ENCODE measurements around the gene UTS2R. TPM values are rescaled to one million over a fixed set of nuclear protein-coding genes. Genes with fewer than 3 reads are reported as not detected.
A peak's percentile ranks its signal among the peaks of the same experiment; 100 is the strongest.

UTS2R gene
- polyA plus RNA-seq, 4 donors, result 0.06 TPM; not detected in 3

DNA sequence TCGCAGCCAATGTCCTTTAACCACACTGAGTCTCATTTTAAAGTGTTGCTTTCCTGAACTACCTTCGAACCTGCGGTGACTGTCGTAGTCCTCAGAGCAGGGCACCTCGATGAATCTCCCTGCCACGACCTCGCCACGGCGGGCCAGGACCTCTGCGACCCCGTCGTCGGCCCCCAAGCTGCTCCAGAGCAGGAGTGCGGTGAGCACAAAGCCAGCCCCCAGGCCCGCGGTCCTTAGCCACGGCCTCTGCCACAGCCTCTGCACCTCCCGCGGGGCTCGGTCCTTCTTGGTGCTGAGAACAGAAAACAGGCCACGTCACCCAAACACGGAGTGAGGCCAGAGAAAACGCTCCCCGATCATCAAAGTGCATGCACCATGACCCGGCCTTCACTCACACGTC lies 43.8 kb downstream of the UTS2R start:
- FAIRE-seq (no peak), DNase-seq (no peak)
- H3K27ac ChIP-seq (ENCODE audit: low read depth in 1 of 3, low read length in 2 of 3), result no peak overlapping the region
- H3K4me1 ChIP-seq (ENCODE audit: control insufficient read depth in 3 of 3, insufficient read depth in 2 of 3, low read depth in 1 of 3, low read length in 2 of 3), result peaks cover 0 to 7% (median 0%) of the 10 kb centered on the region in 3 donors
- no peaks in the 10 kb centered on the region for H3K9me3 ChIP-seq (ENCODE audit: control insufficient read depth in 2 of 2, insufficient read depth in 1 of 2, low read depth in 1 of 2, low read length in 1 of 2)
- H3K27me3 ChIP-seq (ENCODE audit: control insufficient read depth in 3 of 3, insufficient read depth in 3 of 3, low read length in 3 of 3), result no peaks in the 10 kb centered on the region
- peaks cover 0 to 38% (median 2%) of the 10 kb centered on the region in 3 donors for H3K36me3 ChIP-seq (ENCODE audit: control insufficient read depth in 3 of 3, insufficient read depth in 2 of 3, low read depth in 1 of 3, low read length in 3 of 3)
- 89 to 94% (median 94%) methylated on average over 23 to 26 of the region's 26 CpGs for WGBS, 3 donors
- no peak overlapping the region for H3K4me3 ChIP-seq (ENCODE audit: low read depth in 1 of 3, low read length in 3 of 3)

- 90 to 96% (median 96%) methylated on average over 9 of the region's 9 CpGs for WGBS, 3 donors
- no peak for FAIRE-seq
These were observed 44.2 kb downstream of the UTS2R start for GRCh38 chr17:82415786-82416185.

GRCh38 chr17:82416264-82416663 lies 44.7 kb downstream of the UTS2R start:
- Histone ChIP-seq H3K27ac (ENCODE audit: low read depth in 1 of 3, low read length in 2 of 3) (no peak overlapping the region), H3K4me1 (ENCODE audit: control insufficient read depth in 3 of 3, insufficient read depth in 2 of 3, low read depth in 1 of 3, low read length in 2 of 3) (peaks cover 0 to 7% (median 0%) of the 10 kb centered on the region in 3 donors), H3K9me3 (ENCODE audit: control insufficient read depth in 2 of 2, insufficient read depth in 1 of 2, low read depth in 1 of 2, low read length in 1 of 2) (no peaks in the 10 kb centered on the region), H3K27me3 (ENCODE audit: control insufficient read depth in 3 of 3, insufficient read depth in 3 of 3, low read length in 3 of 3) (no peaks in the 10 kb centered on the region), H3K36me3 (ENCODE audit: control insufficient read depth in 3 of 3, insufficient read depth in 2 of 3, low read depth in 1 of 3, low read length in 3 of 3) (peaks cover 0 to 44% (median 1%) of the 10 kb centered on the region in 3 donors), H3K4me3 (ENCODE audit: low read depth in 1 of 3, low read length in 3 of 3) (no peak overlapping the region)
- DNase-seq, result no peak
- 94 to 99% (median 98%) methylated on average over 4 of the region's 4 CpGs for WGBS, 3 donors
- FAIRE-seq, result no peak

More at GRCh38 chr17:82415786-82416185, 44.2 kb downstream of the UTS2R start:
- Histone ChIP-seq H3K27ac (ENCODE audit: low read depth in 1 of 3, low read length in 2 of 3) (no peak overlapping the region), H3K36me3 (ENCODE audit: control insufficient read depth in 3 of 3, insufficient read depth in 2 of 3, low read depth in 1 of 3, low read length in 3 of 3) (peaks cover 0 to 41% (median 2%) of the 10 kb centered on the region in 3 donors), H3K4me1 (ENCODE audit: control insufficient read depth in 3 of 3, insufficient read depth in 2 of 3, low read depth in 1 of 3, low read length in 2 of 3) (peaks cover 0 to 7% (median 0%) of the 10 kb centered on the region in 3 donors), H3K4me3 (ENCODE audit: low read depth in 1 of 3, low read length in 3 of 3) (no peak overlapping the region), H3K9me3 (ENCODE audit: control insufficient read depth in 2 of 2, insufficient read depth in 1 of 2, low read depth in 1 of 2, low read length in 1 of 2) (no peaks in the 10 kb centered on the region), H3K27me3 (ENCODE audit: control insufficient read depth in 3 of 3, insufficient read depth in 3 of 3, low read length in 3 of 3) (no peaks in the 10 kb centered on the region)
- DNase-seq, result no peak

- 80 to 87% (median 85%) methylated on average over 6 of the region's 6 CpGs for WGBS, 3 donors
- Histone ChIP-seq H3K9me3 (ENCODE audit: control insufficient read depth in 2 of 2, insufficient read depth in 1 of 2, low read depth in 1 of 2, low read length in 1 of 2) (peaks cover 0 to 2% of the 10 kb centered on the region in 2 donors), H3K36me3 (ENCODE audit: control insufficient read depth in 3 of 3, insufficient read depth in 2 of 3, low read depth in 1 of 3, low read length in 3 of 3) (peaks cover 0 to 44% (median 0%) of the 10 kb centered on the region in 3 donors), H3K27me3 (ENCODE audit: control insufficient read depth in 3 of 3, insufficient read depth in 3 of 3, low read length in 3 of 3) (no peaks in the 10 kb centered on the region), H3K4me3 (ENCODE audit: low read depth in 1 of 3, low read length in 3 of 3) (no peak overlapping the region), H3K4me1 (ENCODE audit: control insufficient read depth in 3 of 3, insufficient read depth in 2 of 3, low read depth in 1 of 3, low read length in 2 of 3) (peaks cover 0 to 7% (median 0%) of the 10 kb centered on the region in 3 donors), H3K27ac (ENCODE audit: low read depth in 1 of 3, low read length in 2 of 3) (no peak overlapping the region)
- DNase-seq, result no peak
- FAIRE-seq, result no peak
These were observed 45.2 kb downstream of the UTS2R start for GRCh38 chr17:82416771-82417170.

GRCh38 chr17:82418001-82418986 lies 46.7 kb downstream of the UTS2R start, which contains the start of the genes HEXD and OGFOD3:
HEXD (plus strand) TSS chr17:82418347; CDS start chr17:82419800, 1,453 bp downstream.
OGFOD3 (minus strand) TSS chr17:82418586; CDS start chr17:82418485, 101 bp downstream.
- Histone ChIP-seq H3K4me1 (ENCODE audit: control insufficient read depth in 3 of 3, insufficient read depth in 2 of 3, low read depth in 1 of 3, low read length in 2 of 3) (peaks cover 0 to 7% (median 0%) of the 10 kb centered on the region in 3 donors), H3K36me3 (ENCODE audit: control insufficient read depth in 3 of 3, insufficient read depth in 2 of 3, low read depth in 1 of 3, low read length in 3 of 3) (peaks cover 0 to 44% (median 0%) of the 10 kb centered on the region in 3 donors), H3K9me3 (ENCODE audit: control insufficient read depth in 2 of 2, insufficient read depth in 1 of 2, low read depth in 1 of 2, low read length in 1 of 2) (peaks cover 0 to 15% of the 10 kb centered on the region in 2 donors), H3K27ac (ENCODE audit: low read depth in 1 of 3, low read length in 2 of 3) (peak within 1 kb of the TSS; percentile 91 to 98 (median 93)), H3K4me3 (ENCODE audit: low read depth in 1 of 3, low read length in 3 of 3) (peak within 1 kb of the TSS; percentile 77 to 97 (median 80)), H3K27me3 (ENCODE audit: control insufficient read depth in 3 of 3, insufficient read depth in 3 of 3, low read length in 3 of 3) (no peaks in the 10 kb centered on the region)
- FAIRE-seq (no peak), DNase-seq (peak; percentile 88 to 98)
- 1% methylated on average over 62 to 108 of the region's 108 CpGs for WGBS, 3 donors

- Histone ChIP-seq H3K4me1 (ENCODE audit: control insufficient read depth in 3 of 3, insufficient read depth in 2 of 3, low read depth in 1 of 3, low read length in 2 of 3) (peaks cover 0 to 5% (median 0%) of the 10 kb centered on the region in 3 donors), H3K27ac (ENCODE audit: low read depth in 1 of 3, low read length in 2 of 3) (peak overlapping the region; percentile 44 to 91 (median 81)), H3K4me3 (ENCODE audit: low read depth in 1 of 3, low read length in 3 of 3) (peak overlapping the region in 2 of 3 donors; percentile 7 to 14)
These were observed 48.0 kb downstream of the UTS2R start for GRCh38 chr17:82419540-82419939.

GRCh38 chr17:82424001-82424862 lies 52.7 kb downstream of the UTS2R start:
- FAIRE-seq (no peak), DNase-seq (peak; percentile 41 to 43)
- Histone ChIP-seq H3K4me3 (ENCODE audit: low read depth in 1 of 3, low read length in 3 of 3) (no peak overlapping the region), H3K9me3 (ENCODE audit: control insufficient read depth in 2 of 2, insufficient read depth in 1 of 2, low read depth in 1 of 2, low read length in 1 of 2) (peaks cover 0 to 17% of the 10 kb centered on the region in 2 donors), H3K27ac (ENCODE audit: low read depth in 1 of 3, low read length in 2 of 3) (no peak overlapping the region), H3K27me3 (ENCODE audit: control insufficient read depth in 3 of 3, insufficient read depth in 3 of 3, low read length in 3 of 3) (no peaks in the 10 kb centered on the region), H3K36me3 (ENCODE audit: control insufficient read depth in 3 of 3, insufficient read depth in 2 of 3, low read depth in 1 of 3, low read length in 3 of 3) (peaks cover 0 to 34% (median 0%) of the 10 kb centered on the region in 3 donors), H3K4me1 (ENCODE audit: control insufficient read depth in 3 of 3, insufficient read depth in 2 of 3, low read depth in 1 of 3, low read length in 2 of 3) (no peaks in the 10 kb centered on the region)
- 85 to 90% (median 90%) methylated on average over 25 of the region's 25 CpGs for WGBS, 3 donors

More at GRCh38 chr17:82419540-82419939, 48.0 kb downstream of the UTS2R start:
- Histone ChIP-seq H3K9me3 (ENCODE audit: control insufficient read depth in 2 of 2, insufficient read depth in 1 of 2, low read depth in 1 of 2, low read length in 1 of 2) (peaks cover 0 to 17% of the 10 kb centered on the region in 2 donors), H3K36me3 (ENCODE audit: control insufficient read depth in 3 of 3, insufficient read depth in 2 of 3, low read depth in 1 of 3, low read length in 3 of 3) (peaks cover 0 to 34% (median 0%) of the 10 kb centered on the region in 3 donors), H3K27me3 (ENCODE audit: control insufficient read depth in 3 of 3, insufficient read depth in 3 of 3, low read length in 3 of 3) (no peaks in the 10 kb centered on the region)
- peak; percentile 50 to 73 for DNase-seq
- WGBS, 3 donors, result 25 to 51% (median 34%) methylated on average over 2 of the region's 2 CpGs
- no peak for FAIRE-seq

DNA sequence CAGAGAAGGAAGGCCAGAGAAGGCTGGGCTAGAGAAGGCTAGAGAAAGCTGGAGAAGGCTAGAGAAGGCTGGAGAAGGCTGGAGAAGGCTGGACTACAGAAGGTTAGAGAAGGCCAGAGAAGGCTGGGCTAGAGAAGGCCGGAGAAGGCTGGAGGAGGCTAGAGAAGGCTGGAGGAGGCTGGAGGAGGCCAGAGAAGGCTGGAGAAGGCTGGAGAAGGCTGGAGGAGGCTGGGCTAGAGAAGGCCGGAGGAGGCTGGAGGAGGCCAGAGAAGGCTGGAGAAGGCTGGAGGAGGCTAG lies 53.2 kb downstream of the UTS2R start:
- peaks cover 0 to 17% of the 10 kb centered on the region in 2 donors for H3K9me3 ChIP-seq (ENCODE audit: control insufficient read depth in 2 of 2, insufficient read depth in 1 of 2, low read depth in 1 of 2, low read length in 1 of 2)
- no peak overlapping the region for H3K4me3 ChIP-seq (ENCODE audit: low read depth in 1 of 3, low read length in 3 of 3)
- WGBS, 3 donors, result 94 to 96% (median 96%) methylated on average over 2 of the region's 2 CpGs

More for the DNA sequence above, 53.2 kb downstream of the UTS2R start:
- Histone ChIP-seq H3K27me3 (ENCODE audit: control insufficient read depth in 3 of 3, insufficient read depth in 3 of 3, low read length in 3 of 3) (no peaks in the 10 kb centered on the region), H3K4me1 (ENCODE audit: control insufficient read depth in 3 of 3, insufficient read depth in 2 of 3, low read depth in 1 of 3, low read length in 2 of 3) (no peaks in the 10 kb centered on the region), H3K36me3 (ENCODE audit: control insufficient read depth in 3 of 3, insufficient read depth in 2 of 3, low read depth in 1 of 3, low read length in 3 of 3) (peaks cover 0 to 39% (median 0%) of the 10 kb centered on the region in 3 donors), H3K27ac (ENCODE audit: low read depth in 1 of 3, low read length in 2 of 3) (no peak overlapping the region)
- no peak for DNase-seq
- no peak for FAIRE-seq
